WTC11 (cell line): ENCODE measurements around the gene ENO1. TPM values are rescaled to one million over a fixed set of nuclear protein-coding genes. Genes with fewer than 3 reads are reported as not detected.

ENCODE experiments used
- ATAC-seq: fragments of 200-7000 bp; cut with Tn5 transposase; 2 replicates; pipeline ENCODE4 v1.10.0; 2021; ENCODE audit warnings: mild to moderate bottlenecking, moderate library complexity
- CTCF ChIA-PET: fragments of 300-600 bp; sonication (Branson Sonifier 250); formaldehyde crosslinking; loops from one replicate; lab custom pipeline; 2021; ENCODE audit warnings: antibody characterized with exemption; lab: Charles Lee
- POLR2A ChIA-PET: fragments of 350-600 bp; sonication (Branson Sonifier 250); formaldehyde crosslinking; loops from one replicate; lab custom pipeline; 2021; ENCODE audit warnings: antibody characterized with exemption; lab: Charles Lee
- DNase-seq: peaks from one replicate; pipeline ENCODE4 v3.0.0; 2021; ENCODE audit warnings: low spot score
- H3K27ac Mint-ChIP-seq: 2 replicates; pipeline ENCODE4 v1.8.0; 2021; ENCODE audit warnings: mixed read lengths
- H3K27me3 Mint-ChIP-seq: 2 replicates; pipeline ENCODE4 v1.8.0; 2021; ENCODE audit warnings: low read depth, mild to moderate bottlenecking, moderate library complexity, mixed read lengths
- H3K36me3 Mint-ChIP-seq: 2 replicates; pipeline ENCODE4 v1.8.0; 2021; ENCODE audit warnings: mixed read lengths
- H3K4me1 Mint-ChIP-seq: 2 replicates; pipeline ENCODE4 v1.8.0; 2022; ENCODE audit warnings: mixed read lengths
- H3K4me3 Mint-ChIP-seq: 2 replicates; pipeline ENCODE4 v1.8.0; 2021; ENCODE audit warnings: mild to moderate bottlenecking, moderate library complexity, mixed read lengths
- H3K9me3 Mint-ChIP-seq: 2 replicates; pipeline ENCODE4 v1.8.0; 2021; ENCODE audit warnings: mixed read lengths
- AR ChIP-seq: fragments of 250-450 bp; sonication (Bioruptor Pico); IDR thresholded peaks from 2 replicates; pipeline ENCODE4 v1.9.0; 2021; ENCODE audit warnings: mild to moderate bottlenecking
- ATF1 ChIP-seq: sonication (generic); formaldehyde crosslinking; IDR thresholded peaks from 2 replicates; pipeline ENCODE4 v1.8.1; 2023; ENCODE audit warnings: mild to moderate bottlenecking, moderate library complexity, missing genetic modification reagents
- ATF3 ChIP-seq: sonication (generic); formaldehyde crosslinking; conservative IDR thresholded peaks from 2 replicates; pipeline ENCODE4 v1.8.1; 2022; ENCODE audit warnings: mild to moderate bottlenecking, missing genetic modification reagents
- CREB1 ChIP-seq: sonication (generic); formaldehyde crosslinking; IDR thresholded peaks from 2 replicates; pipeline ENCODE4 v1.8.0; 2023; ENCODE audit warnings: mild to moderate bottlenecking, missing genetic modification reagents
- GABPB1 ChIP-seq: sonication (generic); formaldehyde crosslinking; IDR thresholded peaks from 2 replicates; pipeline ENCODE4 v1.8.1; 2023; ENCODE audit warnings: mild to moderate bottlenecking, missing genetic modification reagents
- GRHL2 ChIP-seq: fragments of 250-450 bp; sonication (Bioruptor Pico); IDR thresholded peaks from 2 replicates; pipeline ENCODE4 v1.8.0; 2022; ENCODE audit warnings: mild to moderate bottlenecking, moderate library complexity; ENCODE audit not compliant: insufficient replicate concordance, severe bottlenecking
- IRF1 ChIP-seq: sonication (generic); formaldehyde crosslinking; IDR thresholded peaks from 2 replicates; pipeline ENCODE4 v1.8.0; 2023; ENCODE audit warnings: missing genetic modification reagents
- MLX ChIP-seq: sonication (generic); formaldehyde crosslinking; IDR thresholded peaks from 2 replicates; pipeline ENCODE4 v1.8.1; 2023; ENCODE audit warnings: mild to moderate bottlenecking, missing genetic modification reagents, moderate library complexity
- TEAD1 ChIP-seq: sonication (generic); formaldehyde crosslinking; IDR thresholded peaks from 2 replicates; pipeline ENCODE4 v1.8.0; 2022; ENCODE audit warnings: mild to moderate bottlenecking, missing genetic modification reagents
- TP53 ChIP-seq: sonication (generic); formaldehyde crosslinking; IDR thresholded peaks from 2 replicates; pipeline ENCODE4 v1.8.1; 2023; ENCODE audit warnings: mild to moderate bottlenecking, missing genetic modification reagents
- ZBTB21 ChIP-seq: sonication (generic); formaldehyde crosslinking; IDR thresholded peaks from 2 replicates; pipeline ENCODE4 v1.8.1; 2023; ENCODE audit warnings: mild to moderate bottlenecking, missing genetic modification reagents, borderline replicate concordance
- ZMAT4 ChIP-seq: fragments of 250-450 bp; sonication (Bioruptor Pico); IDR thresholded peaks from 2 replicates; pipeline ENCODE4 v1.9.0; 2021; ENCODE audit warnings: mild to moderate bottlenecking
- ZNF232 ChIP-seq: sonication (generic); formaldehyde crosslinking; IDR thresholded peaks from 2 replicates; pipeline ENCODE4 v1.8.0; 2022; ENCODE audit warnings: mild to moderate bottlenecking, missing genetic modification reagents
- ZNF317 ChIP-seq: sonication (generic); formaldehyde crosslinking; IDR thresholded peaks from 2 replicates; pipeline ENCODE4 v1.8.1; 2023; ENCODE audit warnings: low read depth, mild to moderate bottlenecking, moderate library complexity, missing genetic modification reagents, borderline replicate concordance
- ZNF416 ChIP-seq: fragments of 250-450 bp; sonication (Bioruptor Pico); IDR thresholded peaks from 2 replicates; pipeline ENCODE4 v1.9.0; 2021; ENCODE audit warnings: mild to moderate bottlenecking, inconsistent platforms
- total RNA-seq: library from RNA; stranded (reverse); gene quantifications from 3 replicates; pipeline ENCODE4 v1.2.3, GENCODE V29; 2021
- TF ChIP-seq, protein P1 (sequence below): sonication (generic); formaldehyde crosslinking; IDR thresholded peaks from 2 replicates; pipeline ENCODE4 v1.8.0; 2023; ENCODE audit warnings: mild to moderate bottlenecking, missing genetic modification reagents
- TF ChIP-seq, protein P2 (sequence below): sonication (generic); formaldehyde crosslinking; IDR thresholded peaks from 2 replicates; pipeline ENCODE4 v1.8.1; 2023; ENCODE audit warnings: mild to moderate bottlenecking, missing genetic modification reagents, moderate library complexity

Gene ENO1
- total RNA-seq, 1 experiment from 2014 or later = 1,978 TPM

- TF ChIP-seq, protein P1, sequence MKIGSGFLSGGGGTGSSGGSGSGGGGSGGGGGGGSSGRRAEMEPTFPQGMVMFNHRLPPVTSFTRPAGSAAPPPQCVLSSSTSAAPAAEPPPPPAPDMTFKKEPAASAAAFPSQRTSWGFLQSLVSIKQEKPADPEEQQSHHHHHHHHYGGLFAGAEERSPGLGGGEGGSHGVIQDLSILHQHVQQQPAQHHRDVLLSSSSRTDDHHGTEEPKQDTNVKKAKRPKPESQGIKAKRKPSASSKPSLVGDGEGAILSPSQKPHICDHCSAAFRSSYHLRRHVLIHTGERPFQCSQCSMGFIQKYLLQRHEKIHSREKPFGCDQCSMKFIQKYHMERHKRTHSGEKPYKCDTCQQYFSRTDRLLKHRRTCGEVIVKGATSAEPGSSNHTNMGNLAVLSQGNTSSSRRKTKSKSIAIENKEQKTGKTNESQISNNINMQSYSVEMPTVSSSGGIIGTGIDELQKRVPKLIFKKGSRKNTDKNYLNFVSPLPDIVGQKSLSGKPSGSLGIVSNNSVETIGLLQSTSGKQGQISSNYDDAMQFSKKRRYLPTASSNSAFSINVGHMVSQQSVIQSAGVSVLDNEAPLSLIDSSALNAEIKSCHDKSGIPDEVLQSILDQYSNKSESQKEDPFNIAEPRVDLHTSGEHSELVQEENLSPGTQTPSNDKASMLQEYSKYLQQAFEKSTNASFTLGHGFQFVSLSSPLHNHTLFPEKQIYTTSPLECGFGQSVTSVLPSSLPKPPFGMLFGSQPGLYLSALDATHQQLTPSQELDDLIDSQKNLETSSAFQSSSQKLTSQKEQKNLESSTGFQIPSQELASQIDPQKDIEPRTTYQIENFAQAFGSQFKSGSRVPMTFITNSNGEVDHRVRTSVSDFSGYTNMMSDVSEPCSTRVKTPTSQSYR (CRISPR knock-in tag) = no peak
- TF ChIP-seq ZNF317 (CRISPR knock-in tag) (no peak), ZMAT4 (CRISPR knock-in tag) (no peak), ATF3 (CRISPR knock-in tag) (no peak), ZBTB21 (CRISPR knock-in tag) (no peak)
- TF ChIP-seq, protein P2, sequence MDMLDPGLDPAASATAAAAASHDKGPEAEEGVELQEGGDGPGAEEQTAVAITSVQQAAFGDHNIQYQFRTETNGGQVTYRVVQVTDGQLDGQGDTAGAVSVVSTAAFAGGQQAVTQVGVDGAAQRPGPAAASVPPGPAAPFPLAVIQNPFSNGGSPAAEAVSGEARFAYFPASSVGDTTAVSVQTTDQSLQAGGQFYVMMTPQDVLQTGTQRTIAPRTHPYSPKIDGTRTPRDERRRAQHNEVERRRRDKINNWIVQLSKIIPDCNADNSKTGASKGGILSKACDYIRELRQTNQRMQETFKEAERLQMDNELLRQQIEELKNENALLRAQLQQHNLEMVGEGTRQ (CRISPR knock-in tag) = no peak
Measured at GRCh38 chr1:8823295-8823664, 55.2 kb downstream of the ENO1 start (continued).

DNA sequence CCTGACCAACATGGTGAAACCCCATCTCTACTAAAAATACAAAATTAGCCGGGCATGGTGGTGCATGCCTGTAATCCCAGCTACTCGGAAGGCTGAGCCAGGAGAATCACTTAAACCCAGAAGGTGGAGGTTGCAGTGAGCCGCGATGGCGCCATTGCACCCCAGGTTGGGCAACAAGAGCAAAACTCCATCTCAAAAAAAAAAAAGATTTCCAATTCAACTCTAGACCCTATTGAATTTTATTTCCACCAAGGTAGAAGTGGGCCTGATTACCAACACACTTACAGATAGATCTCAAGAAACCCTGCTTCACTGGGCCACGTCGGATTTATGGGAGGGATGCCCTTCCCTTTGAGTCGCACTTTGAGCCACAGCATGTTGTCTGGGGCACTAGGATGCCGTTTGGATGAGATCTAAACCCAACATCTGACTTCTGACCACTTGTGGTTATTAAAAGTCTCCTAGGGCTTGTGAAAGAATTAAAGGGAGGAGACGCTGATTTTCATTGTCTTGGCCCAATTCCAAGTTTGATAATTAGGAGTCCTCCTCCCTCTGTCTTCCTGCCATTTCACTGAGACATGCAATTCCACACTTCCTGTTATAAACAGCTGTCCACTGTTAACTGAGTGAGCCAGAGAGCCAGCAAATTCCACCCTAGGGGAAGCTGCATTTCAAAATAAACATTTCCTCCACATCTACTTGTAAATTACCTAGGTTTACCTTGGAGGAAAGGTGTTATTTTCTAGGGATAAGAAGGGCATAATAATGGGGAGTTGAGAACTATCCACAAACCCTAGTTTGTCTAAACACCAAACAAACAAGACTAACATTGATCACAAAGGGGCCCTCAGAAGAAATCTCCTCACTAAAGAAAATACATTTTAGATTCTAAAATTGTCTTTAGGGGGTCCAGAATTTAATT is 55.9 kb downstream of the ENO1 start:
- H3K4me1 Mint-ChIP-seq = peaks cover 36% of the 10 kb centered on the region
- peaks cover under 1% of the 10 kb centered on the region; the same call in 1 of the 2 replicates for H3K9me3 Mint-ChIP-seq
- H3K27me3 Mint-ChIP-seq = 0 out of 2 replicates have a peak, but pooled peaks cover 3% of the 10 kb centered on the region
- no peak overlapping the region for H3K4me3 Mint-ChIP-seq
- H3K27ac Mint-ChIP-seq = peak overlapping the region; percentile 83
- DNase-seq (no peak), ATAC-seq (0 out of 2 replicates have a peak, but pooled peaks have one; percentile 17)
- no peaks in the 10 kb centered on the region for H3K36me3 Mint-ChIP-seq
- TF ChIP-seq CREB1 (CRISPR knock-in tag) = no peak
- TF ChIP-seq TEAD1 = no peak
- TF ChIP-seq AR (CRISPR knock-in tag) = no peak
- 0 out of 2 replicates have a peak, but pooled peaks have one; percentile 27 for TF ChIP-seq GABPB1 (CRISPR knock-in tag)
- TF ChIP-seq, all 79 proteins: peak for 1
- ChIA-PET CTCF (interaction anchor here (0.6 to 5.7 kb wide), 4 partner anchors 26 to 307 kb away, joined by 3 to 45 read pairs (median 4); no protein-coding TSS in a partner anchor), POLR2A (interaction anchor here (0.7 kb wide), 1 partner anchor 10 kb away, joined by 3 read pairs; no protein-coding TSS in a partner anchor)

- no peak for ATAC-seq
- Mint-ChIP-seq H3K36me3 (no peaks in the 10 kb centered on the region), H3K4me3 (no peak overlapping the region), H3K9me3 (no peaks in the 10 kb centered on the region), H3K27ac (no peak overlapping the region), H3K27me3 (0 out of 2 replicates have a peak, but pooled peaks cover 2% of the 10 kb centered on the region), H3K4me1 (peaks cover 36% of the 10 kb centered on the region)
- no peak for DNase-seq
- CTCF ChIA-PET = interaction anchor here (0.7 to 5.7 kb wide), 3 partner anchors 28 to 142 kb away, joined by 3 to 45 read pairs (median 3); no protein-coding TSS in a partner anchor
- POLR2A ChIA-PET = no interaction called here
- TF ChIP-seq IRF1 (CRISPR knock-in tag) = no peak
- no peak for TF ChIP-seq TP53 (CRISPR knock-in tag)
- no peak for TF ChIP-seq GRHL2 (CRISPR knock-in tag)
- TF ChIP-seq ZNF232 (CRISPR knock-in tag) = no peak
- TF ChIP-seq MLX (CRISPR knock-in tag) = no peak
- TF ChIP-seq ZNF416 = no peak
- TF ChIP-seq ZBTB21 (CRISPR knock-in tag) = no peak
- TF ChIP-seq TEAD1 = no peak
- TF ChIP-seq AR (CRISPR knock-in tag) = no peak
- TF ChIP-seq ATF3 (CRISPR knock-in tag) = no peak
- no peak for TF ChIP-seq ATF1 (CRISPR knock-in tag)
Measured at GRCh38 chr1:8821084-8821483, 57.4 kb downstream of the ENO1 start.
